ENCODE data around the gene AK2.

AK2 gene

GRCh38 chr1:32989160-32990050 lies 47.3 kb downstream of the AK2 start:
- no peak overlapping the region for H3K4me3 ChIP-seq (ENCODE audit: low read length)
- H3K36me3 ChIP-seq (ENCODE audit: control insufficient read depth, insufficient read depth, low read length) = no peaks in the 10 kb centered on the region
- DNase-seq (ENCODE audit: low read depth, low spot score) = no peak
- no peak overlapping the region for H3K27ac ChIP-seq (ENCODE audit: low read length)
- WGBS (ENCODE audit: insufficient coverage, insufficient read length) = no CpG with 5 or more reads among the region's 6 CpGs
- H3K27me3 ChIP-seq (ENCODE audit: control insufficient read depth, insufficient read depth, low read length) = no peaks in the 10 kb centered on the region
- H3K4me1 ChIP-seq (ENCODE audit: control insufficient read depth, insufficient read depth, low read length) = peaks cover 2% of the 10 kb centered on the region; the same call in 1 of the 2 replicates
- H3K9me3 ChIP-seq (ENCODE audit: control insufficient read depth, insufficient read depth, low read length) = no peaks in the 10 kb centered on the region

GRCh38 chr1:32988665-32989064 lies 48.0 kb downstream of the AK2 start:
- H3K36me3 ChIP-seq (ENCODE audit: control insufficient read depth, insufficient read depth, low read length) = no peaks in the 10 kb centered on the region
- no peaks in the 10 kb centered on the region for H3K9me3 ChIP-seq (ENCODE audit: control insufficient read depth, insufficient read depth, low read length)
- no peak overlapping the region for H3K27ac ChIP-seq (ENCODE audit: low read length)
- H3K27me3 ChIP-seq (ENCODE audit: control insufficient read depth, insufficient read depth, low read length) = no peaks in the 10 kb centered on the region
- no peak for DNase-seq (ENCODE audit: low read depth, low spot score)
- no peak overlapping the region for H3K4me3 ChIP-seq (ENCODE audit: low read length)
- peaks cover 6% of the 10 kb centered on the region; the same call in 1 of the 2 replicates for H3K4me1 ChIP-seq (ENCODE audit: control insufficient read depth, insufficient read depth, low read length)

GRCh38 chr1:32985226-32985625 lies 51.5 kb downstream of the AK2 start:
- WGBS (ENCODE audit: insufficient coverage, insufficient read length) = no CpG with 5 or more reads among the region's 1 CpG
- Histone ChIP-seq H3K9me3 (ENCODE audit: control insufficient read depth, insufficient read depth, low read length) (no peaks in the 10 kb centered on the region), H3K4me1 (ENCODE audit: control insufficient read depth, insufficient read depth, low read length) (peaks cover 11% of the 10 kb centered on the region), H3K36me3 (ENCODE audit: control insufficient read depth, insufficient read depth, low read length) (no peaks in the 10 kb centered on the region), H3K4me3 (ENCODE audit: low read length) (no peak overlapping the region), H3K27me3 (ENCODE audit: control insufficient read depth, insufficient read depth, low read length) (no peaks in the 10 kb centered on the region), H3K27ac (ENCODE audit: low read length) (no peak overlapping the region)
- DNase-seq (ENCODE audit: low read depth, low spot score) = no peak

- H3K9me3 ChIP-seq (ENCODE audit: control insufficient read depth, insufficient read depth, low read length) = no peaks in the 10 kb centered on the region
- no peak for DNase-seq (ENCODE audit: low read depth, low spot score)
- H3K27me3 ChIP-seq (ENCODE audit: control insufficient read depth, insufficient read depth, low read length) = no peaks in the 10 kb centered on the region
- peaks cover 14% of the 10 kb centered on the region for H3K4me1 ChIP-seq (ENCODE audit: control insufficient read depth, insufficient read depth, low read length)
- no peak overlapping the region for H3K27ac ChIP-seq (ENCODE audit: low read length)
- no CpG with 5 or more reads among the region's 1 CpG for WGBS (ENCODE audit: insufficient coverage, insufficient read length)
- no peak overlapping the region for H3K4me3 ChIP-seq (ENCODE audit: low read length)
- no peaks in the 10 kb centered on the region for H3K36me3 ChIP-seq (ENCODE audit: control insufficient read depth, insufficient read depth, low read length)
These were observed 52.1 kb downstream of the AK2 start for GRCh38 chr1:32984455-32985171.

- no peak overlapping the region for H3K27ac ChIP-seq (ENCODE audit: low read length)
- peaks cover 14% of the 10 kb centered on the region for H3K4me1 ChIP-seq (ENCODE audit: control insufficient read depth, insufficient read depth, low read length)
- no CpG with 5 or more reads among the region's 4 CpGs for WGBS (ENCODE audit: insufficient coverage, insufficient read length)
These were observed 52.6 kb downstream of the AK2 start for GRCh38 chr1:32984090-32984454.

GRCh38 chr1:32983020-32983419 lies 53.7 kb downstream of the AK2 start:
- no CpG with 5 or more reads among the region's 3 CpGs for WGBS (ENCODE audit: insufficient coverage, insufficient read length)
- Histone ChIP-seq H3K4me1 (ENCODE audit: control insufficient read depth, insufficient read depth, low read length) (peaks cover 14% of the 10 kb centered on the region), H3K36me3 (ENCODE audit: control insufficient read depth, insufficient read depth, low read length) (no peaks in the 10 kb centered on the region), H3K4me3 (ENCODE audit: low read length) (no peak overlapping the region), H3K9me3 (ENCODE audit: control insufficient read depth, insufficient read depth, low read length) (no peaks in the 10 kb centered on the region), H3K27ac (ENCODE audit: low read length) (no peak overlapping the region), H3K27me3 (ENCODE audit: control insufficient read depth, insufficient read depth, low read length) (no peaks in the 10 kb centered on the region)
- no peak for DNase-seq (ENCODE audit: low read depth, low spot score)

More at GRCh38 chr1:32984090-32984454, 52.6 kb downstream of the AK2 start:
- no peak for DNase-seq (ENCODE audit: low read depth, low spot score)
- H3K4me3 ChIP-seq (ENCODE audit: low read length) = no peak overlapping the region
- no peaks in the 10 kb centered on the region for H3K27me3 ChIP-seq (ENCODE audit: control insufficient read depth, insufficient read depth, low read length)
- H3K9me3 ChIP-seq (ENCODE audit: control insufficient read depth, insufficient read depth, low read length) = no peaks in the 10 kb centered on the region
- H3K36me3 ChIP-seq (ENCODE audit: control insufficient read depth, insufficient read depth, low read length) = no peaks in the 10 kb centered on the region

GRCh38 chr1:32981003-32981901 lies 55.4 kb downstream of the AK2 start:
- DNase-seq (ENCODE audit: low read depth, low spot score) = no peak
- WGBS (ENCODE audit: insufficient coverage, insufficient read length) = no CpG with 5 or more reads among the region's 8 CpGs
- H3K27me3 ChIP-seq (ENCODE audit: control insufficient read depth, insufficient read depth, low read length) = no peaks in the 10 kb centered on the region
- no peak overlapping the region for H3K4me3 ChIP-seq (ENCODE audit: low read length)
- H3K4me1 ChIP-seq (ENCODE audit: control insufficient read depth, insufficient read depth, low read length) = peaks cover 14% of the 10 kb centered on the region
- H3K36me3 ChIP-seq (ENCODE audit: control insufficient read depth, insufficient read depth, low read length) = no peaks in the 10 kb centered on the region
- no peak overlapping the region for H3K27ac ChIP-seq (ENCODE audit: low read length)
- no peaks in the 10 kb centered on the region for H3K9me3 ChIP-seq (ENCODE audit: control insufficient read depth, insufficient read depth, low read length)

GRCh38 chr1:32980080-32980479 lies 56.6 kb downstream of the AK2 start:
- Histone ChIP-seq H3K9me3 (ENCODE audit: control insufficient read depth, insufficient read depth, low read length) (no peaks in the 10 kb centered on the region), H3K36me3 (ENCODE audit: control insufficient read depth, insufficient read depth, low read length) (no peaks in the 10 kb centered on the region), H3K4me1 (ENCODE audit: control insufficient read depth, insufficient read depth, low read length) (peaks cover 14% of the 10 kb centered on the region), H3K27ac (ENCODE audit: low read length) (no peak overlapping the region), H3K4me3 (ENCODE audit: low read length) (no peak overlapping the region), H3K27me3 (ENCODE audit: control insufficient read depth, insufficient read depth, low read length) (no peaks in the 10 kb centered on the region)
- no CpG with 5 or more reads among the region's 10 CpGs for WGBS (ENCODE audit: insufficient coverage, insufficient read length)
- DNase-seq (ENCODE audit: low read depth, low spot score) = no peak

- peaks cover 8% of the 10 kb centered on the region for H3K4me1 ChIP-seq (ENCODE audit: control insufficient read depth, insufficient read depth, low read length)
- H3K36me3 ChIP-seq (ENCODE audit: control insufficient read depth, insufficient read depth, low read length) = no peaks in the 10 kb centered on the region
- H3K4me3 ChIP-seq (ENCODE audit: low read length) = no peak overlapping the region
- no peak for DNase-seq (ENCODE audit: low read depth, low spot score)
- H3K27me3 ChIP-seq (ENCODE audit: control insufficient read depth, insufficient read depth, low read length) = no peaks in the 10 kb centered on the region
- no peaks in the 10 kb centered on the region for H3K9me3 ChIP-seq (ENCODE audit: control insufficient read depth, insufficient read depth, low read length)
- H3K27ac ChIP-seq (ENCODE audit: low read length) = no peak overlapping the region
- WGBS (ENCODE audit: insufficient coverage, insufficient read length) = no CpG with 5 or more reads among the region's 4 CpGs
These were observed 57.8 kb downstream of the AK2 start for GRCh38 chr1:32978854-32979253.

- H3K9me3 ChIP-seq (ENCODE audit: control insufficient read depth, insufficient read depth, low read length) = no peaks in the 10 kb centered on the region
- H3K4me3 ChIP-seq (ENCODE audit: low read length) = no peak overlapping the region
- peaks cover 8% of the 10 kb centered on the region for H3K4me1 ChIP-seq (ENCODE audit: control insufficient read depth, insufficient read depth, low read length)
- DNase-seq (ENCODE audit: low read depth, low spot score) = no peak
- no CpG with 5 or more reads among the region's 4 CpGs for WGBS (ENCODE audit: insufficient coverage, insufficient read length)
- H3K27me3 ChIP-seq (ENCODE audit: control insufficient read depth, insufficient read depth, low read length) = no peaks in the 10 kb centered on the region; the same call in 1 of the 2 replicates
- no peaks in the 10 kb centered on the region for H3K36me3 ChIP-seq (ENCODE audit: control insufficient read depth, insufficient read depth, low read length)
- no peak overlapping the region for H3K27ac ChIP-seq (ENCODE audit: low read length)
These were observed 59.1 kb downstream of the AK2 start for GRCh38 chr1:32977546-32978087.
